HG03354 (cell line): Measurements from ENCODE around the gene MFSD8.
A peak's percentile ranks its signal among the peaks of the same experiment; 100 is the strongest.
"Not testable (repeated sequence)": the region's sequence is repeated elsewhere in the genome, so short reads cannot be mapped to it uniquely, and the experiment has no call there.

ENCODE experiments used
- ATAC-seq: cut with Tn5 transposase; IDR thresholded peaks from one replicate; pipeline ENCODE4 v1.9.1; 2021; ENCODE audit warnings: mild to moderate bottlenecking; ENCODE audit not compliant: unreplicated experiment, poor library complexity, severe bottlenecking

Gene MFSD8

DNA sequence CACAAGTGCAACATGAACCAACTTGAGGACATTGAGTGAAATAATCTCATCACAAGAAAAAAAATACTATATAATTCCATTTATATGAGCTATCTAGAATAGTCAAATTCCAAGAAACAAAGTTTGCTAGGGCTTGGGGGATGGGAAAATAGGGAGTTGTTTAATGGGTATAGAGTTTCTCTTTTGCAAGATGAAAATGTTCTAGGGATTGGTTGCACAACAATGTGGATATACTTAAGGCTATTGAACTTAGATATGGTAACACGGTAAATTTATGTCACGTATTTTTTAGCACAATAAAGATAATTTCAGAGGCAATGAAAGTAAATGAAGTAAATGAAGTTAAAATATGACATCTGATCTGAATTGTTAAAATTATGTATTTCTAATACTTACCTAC lies 7.9 kb downstream of the MFSD8 start:
- ATAC-seq: no peak

DNA sequence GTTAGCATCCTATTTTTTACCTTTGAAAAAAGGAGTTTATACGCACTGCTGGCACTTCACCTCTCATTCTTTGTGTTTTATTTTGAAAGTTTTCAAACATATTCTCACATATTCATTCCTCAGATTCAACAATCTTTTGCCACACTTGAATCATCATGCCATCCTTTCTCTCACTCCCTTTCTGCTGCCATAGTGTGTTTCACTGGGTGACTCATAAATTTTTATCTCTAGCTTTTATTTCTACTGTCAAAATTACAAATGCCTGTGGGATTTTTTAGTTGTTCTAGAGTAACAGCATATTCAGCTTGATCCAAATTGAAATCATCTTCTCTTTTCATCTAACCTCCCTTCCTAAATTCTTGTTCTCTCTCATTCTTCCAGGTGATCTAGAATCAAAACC lies 28.0 kb downstream of the MFSD8 start:
- no peak for ATAC-seq

DNA sequence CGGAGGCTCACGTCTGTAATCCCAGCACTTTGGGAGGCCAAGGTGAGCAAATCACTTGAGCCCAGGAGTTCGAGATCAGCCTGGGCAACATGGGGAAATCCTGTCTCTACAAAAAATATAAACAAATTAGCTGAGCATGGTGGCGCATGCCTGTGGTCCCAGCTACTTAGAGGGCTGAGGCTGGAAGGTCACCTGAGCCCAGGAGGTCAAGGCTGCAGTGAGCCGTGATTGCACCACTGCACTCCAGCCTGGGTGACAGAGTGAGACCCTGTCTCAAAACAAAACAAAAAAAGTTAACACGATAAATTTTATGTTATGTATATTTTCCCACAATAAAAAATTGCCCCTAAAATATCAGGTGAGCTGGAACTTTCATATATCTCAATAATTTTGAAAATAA lies 33.1 kb downstream of the MFSD8 start:
- ATAC-seq: not testable (repeated sequence)

DNA sequence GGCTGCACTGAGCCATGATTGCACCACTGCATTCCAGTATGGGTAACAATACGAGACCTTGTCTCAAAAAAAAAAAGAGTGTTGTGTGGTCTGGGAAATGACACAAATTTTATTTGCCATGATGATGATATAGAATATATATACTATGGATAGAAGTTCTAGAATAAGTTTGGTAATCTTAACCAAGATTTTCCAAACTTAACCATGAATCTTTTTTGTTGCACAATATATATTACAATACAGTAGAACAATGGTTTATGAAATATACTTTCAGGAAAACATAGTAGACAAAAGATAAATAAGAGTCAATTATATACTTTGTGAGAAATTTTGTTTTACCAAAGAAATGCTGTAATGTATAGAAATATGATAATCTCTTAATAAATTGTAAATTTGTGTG lies 34.8 kb downstream of the MFSD8 start:
- ATAC-seq: no peak

DNA sequence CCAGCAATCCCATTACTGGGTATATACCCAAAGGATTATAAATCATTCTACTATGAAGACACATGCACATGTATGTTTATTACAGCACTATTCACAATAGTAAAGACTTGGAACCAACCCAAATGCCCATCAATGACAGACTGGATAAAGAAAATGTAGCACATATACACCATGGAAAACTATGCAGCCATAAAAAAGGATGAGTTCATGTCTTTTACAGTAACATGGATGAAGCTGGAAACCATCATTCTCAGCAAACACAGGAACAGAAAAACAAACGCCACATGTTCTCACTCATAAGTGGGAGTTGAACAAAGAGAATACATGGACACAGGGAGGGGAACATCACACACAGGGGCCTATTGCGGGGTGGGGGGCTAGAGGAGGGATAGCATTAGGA lies 39.3 kb downstream of the MFSD8 start:
- ATAC-seq: not testable (repeated sequence)

DNA sequence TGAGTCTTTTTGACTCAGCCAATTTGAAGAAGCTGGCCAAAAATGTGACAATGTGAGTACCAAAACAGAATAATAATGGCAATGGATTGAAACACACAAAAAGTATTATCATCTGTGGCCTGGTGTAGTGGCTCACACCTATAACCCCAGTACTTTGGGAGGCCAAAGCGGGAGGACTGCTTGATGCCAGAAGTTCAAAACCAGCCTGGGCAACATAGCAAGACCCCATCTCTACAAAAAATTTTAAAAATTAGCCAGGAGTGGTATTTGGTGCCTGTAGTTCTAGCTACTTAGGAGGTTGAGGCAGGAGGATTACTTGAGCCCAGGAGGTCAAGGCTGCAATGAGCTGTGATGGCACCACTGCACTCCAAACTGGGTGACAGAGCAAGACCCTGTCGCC lies 42.7 kb downstream of the MFSD8 start:
- ATAC-seq: no peak

DNA sequence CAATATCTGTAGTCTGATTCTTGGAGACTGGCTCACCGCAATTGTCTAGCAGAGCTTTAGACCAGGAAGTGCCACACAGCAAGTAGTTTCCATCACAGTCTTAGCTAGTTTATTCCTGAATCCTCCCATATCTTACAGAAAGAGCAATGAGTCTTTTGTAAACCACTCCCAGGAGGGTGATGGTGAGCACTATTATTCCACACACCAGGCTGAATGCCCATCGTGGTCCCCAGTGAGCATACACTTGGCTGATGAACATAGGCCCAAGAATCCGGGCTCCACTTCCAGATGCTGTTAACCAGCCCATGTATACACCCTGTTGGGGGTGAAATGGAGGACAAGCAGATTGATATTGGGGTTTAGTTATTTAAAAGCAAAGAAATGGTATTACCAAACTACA lies 44.5 kb downstream of the MFSD8 start:
- no peak for ATAC-seq

DNA sequence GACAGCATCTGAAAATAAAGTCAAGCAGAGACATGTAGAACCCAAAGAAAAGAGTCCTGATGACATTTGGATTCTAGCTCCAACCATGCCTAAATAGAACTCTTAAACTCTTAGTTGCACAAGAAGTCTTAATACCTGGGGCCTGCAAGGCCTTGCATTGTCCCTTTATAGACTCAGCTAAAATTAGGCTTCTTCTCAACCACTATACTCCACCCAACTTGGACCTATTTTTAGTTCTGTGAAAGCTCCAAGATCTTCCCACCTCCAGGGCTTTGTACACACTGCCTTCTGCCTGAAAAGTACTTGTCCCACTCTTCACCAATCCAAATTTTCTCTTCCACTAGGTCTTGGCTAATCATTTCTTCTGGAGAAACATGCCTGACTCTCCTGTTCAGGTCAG lies 47.8 kb downstream of the MFSD8 start:
- no peak for ATAC-seq

DNA sequence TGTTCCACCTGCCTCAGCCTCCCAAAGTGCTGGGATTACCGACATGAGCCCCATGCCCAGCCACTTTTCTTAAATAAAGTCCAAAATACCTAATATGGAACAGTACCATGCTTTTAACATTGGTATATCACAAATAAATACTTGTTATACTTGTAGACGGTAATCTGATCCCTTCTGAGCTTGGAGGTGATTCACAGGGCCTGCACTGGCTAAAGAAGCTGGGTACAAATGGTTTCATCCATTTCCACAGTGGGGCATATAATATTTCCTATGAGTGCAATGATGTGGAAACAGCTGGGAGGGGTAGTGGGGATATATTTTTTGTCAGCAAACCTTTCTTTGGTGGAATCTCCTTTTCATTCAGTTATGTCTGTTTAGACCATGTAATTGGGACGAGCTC lies 48.5 kb downstream of the MFSD8 start:
- no peak for ATAC-seq

DNA sequence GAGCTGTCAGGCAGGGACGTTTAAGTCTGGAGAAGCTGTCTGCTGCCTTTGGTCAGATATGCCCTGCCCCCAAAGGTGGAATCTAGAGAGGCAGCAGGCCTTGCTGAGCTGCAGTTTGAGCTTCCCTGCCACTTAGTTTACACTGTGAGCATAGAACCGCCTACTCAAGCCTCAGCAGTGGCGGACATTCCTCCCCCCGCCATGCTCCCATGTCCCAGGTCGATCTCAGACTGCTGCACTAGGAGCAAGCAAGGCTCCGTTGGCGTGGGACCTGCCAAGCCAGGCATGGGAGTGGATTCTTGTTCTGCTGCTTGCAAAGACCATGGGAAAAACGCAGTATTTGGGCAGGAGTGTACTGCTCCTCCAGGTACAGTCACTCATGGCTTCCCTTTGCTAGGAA lies 59.9 kb downstream of the MFSD8 start:
- no peak for ATAC-seq

DNA sequence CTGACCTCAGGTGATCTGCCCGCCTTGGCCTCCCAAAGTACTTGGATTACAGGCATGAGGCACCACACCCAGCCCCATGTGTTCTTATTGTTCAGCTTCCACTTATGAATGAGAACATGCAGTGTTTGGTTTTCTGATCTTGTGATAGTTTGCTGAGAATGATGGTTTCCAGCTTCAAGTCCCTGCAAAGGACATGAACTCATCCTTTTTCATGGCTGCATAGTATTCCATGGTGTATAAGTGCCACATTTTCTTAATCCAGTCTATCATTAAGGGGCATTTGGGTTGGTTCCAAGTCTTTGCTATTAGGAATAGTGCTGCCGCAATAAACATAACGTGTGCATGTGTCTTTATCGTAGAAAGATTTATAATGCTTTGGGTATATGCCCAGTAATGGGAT lies 65.3 kb downstream of the MFSD8 start:
- ATAC-seq: not testable (repeated sequence)

DNA sequence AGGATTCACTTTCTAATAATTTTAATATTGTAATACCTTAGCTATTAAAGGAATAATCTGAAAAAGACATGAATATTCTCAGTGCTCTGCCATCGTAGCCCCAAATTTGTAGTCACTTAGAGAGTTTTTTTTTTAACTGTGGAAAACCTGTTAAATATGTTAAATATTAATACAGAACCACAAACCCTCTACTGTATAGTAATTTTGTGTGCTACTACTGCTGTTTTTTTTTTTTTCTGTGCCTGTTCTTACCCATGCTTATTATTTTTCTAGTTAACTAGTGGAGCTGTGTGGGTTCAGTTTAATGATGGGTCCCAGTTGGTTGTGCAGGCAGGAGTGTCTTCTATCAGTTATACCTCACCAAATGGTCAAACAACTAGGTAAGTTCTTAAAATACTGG lies 68.4 kb downstream of the MFSD8 start:
- no peak for ATAC-seq

DNA sequence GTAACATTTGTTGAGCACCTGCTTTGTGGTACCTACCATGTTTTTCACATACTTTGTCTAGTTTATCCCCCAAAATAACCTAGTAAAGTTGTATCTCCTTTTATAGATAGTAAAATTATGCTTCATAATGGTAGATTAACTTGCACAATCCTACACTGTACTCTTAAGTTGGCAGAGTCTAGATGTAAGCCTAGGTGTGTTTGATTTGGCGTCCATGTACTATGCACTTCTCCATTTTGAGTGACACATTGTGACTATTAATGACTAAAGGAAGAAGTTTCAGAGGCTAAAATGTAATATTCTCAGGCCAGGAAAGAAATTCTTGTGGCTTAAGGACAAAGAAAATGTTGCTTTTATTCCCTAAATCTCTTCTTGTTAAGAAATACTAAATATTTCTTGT lies 68.9 kb downstream of the MFSD8 start:
- ATAC-seq: no peak

DNA sequence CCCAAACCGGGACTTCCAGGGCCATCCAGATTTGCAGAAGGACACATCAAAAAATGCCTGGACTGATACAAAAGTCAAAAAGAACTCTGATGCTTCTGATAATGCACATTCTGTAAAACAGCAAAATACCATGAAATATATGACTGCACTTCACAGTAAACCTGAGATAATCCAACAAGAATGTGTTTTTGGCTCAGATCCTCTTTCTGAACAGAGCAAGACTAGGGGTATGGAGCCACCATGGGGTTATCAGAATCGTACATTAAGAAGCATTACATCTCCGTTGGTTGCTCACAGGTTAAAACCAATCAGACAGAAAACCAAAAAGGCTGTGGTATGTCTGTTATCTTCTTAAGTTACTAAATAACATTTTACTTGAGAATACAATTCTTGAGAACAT lies 75.1 kb downstream of the MFSD8 start:
- no peak for ATAC-seq

DNA sequence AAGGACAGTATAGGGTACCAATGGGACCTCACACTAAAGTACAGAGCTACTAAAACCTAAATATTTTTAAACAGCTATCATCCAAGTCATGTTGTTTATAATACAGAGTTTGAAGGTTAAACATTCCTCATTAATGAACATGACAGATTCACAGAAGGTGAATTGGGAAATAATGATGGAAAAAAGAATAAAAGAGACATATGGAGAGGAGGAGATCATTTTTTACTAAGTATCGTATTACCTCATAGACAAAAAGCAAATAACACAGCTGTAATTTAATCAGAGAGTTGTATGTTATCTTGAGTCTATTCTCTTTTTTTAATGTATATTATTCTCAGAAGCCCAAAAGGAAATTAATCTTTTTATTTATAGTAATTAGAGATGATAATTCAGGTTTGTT lies 76.4 kb downstream of the MFSD8 start:
- ATAC-seq: no peak

DNA sequence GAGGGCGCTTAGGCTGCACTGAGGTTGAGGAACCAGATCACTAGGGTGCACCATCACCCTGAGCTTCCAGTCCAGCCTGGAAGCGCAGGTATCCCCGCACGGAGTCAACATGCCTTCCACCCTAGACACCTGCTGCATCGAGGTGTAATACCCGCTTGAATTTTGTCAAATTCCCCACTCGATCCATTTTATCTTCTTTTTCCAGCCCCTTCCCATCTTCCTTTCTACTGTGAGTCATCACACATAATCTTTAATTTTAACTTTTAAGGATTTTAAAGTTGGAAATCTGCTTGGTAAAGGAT lies 83.5 kb downstream of the MFSD8 start:
- peak; percentile 39 for ATAC-seq

DNA sequence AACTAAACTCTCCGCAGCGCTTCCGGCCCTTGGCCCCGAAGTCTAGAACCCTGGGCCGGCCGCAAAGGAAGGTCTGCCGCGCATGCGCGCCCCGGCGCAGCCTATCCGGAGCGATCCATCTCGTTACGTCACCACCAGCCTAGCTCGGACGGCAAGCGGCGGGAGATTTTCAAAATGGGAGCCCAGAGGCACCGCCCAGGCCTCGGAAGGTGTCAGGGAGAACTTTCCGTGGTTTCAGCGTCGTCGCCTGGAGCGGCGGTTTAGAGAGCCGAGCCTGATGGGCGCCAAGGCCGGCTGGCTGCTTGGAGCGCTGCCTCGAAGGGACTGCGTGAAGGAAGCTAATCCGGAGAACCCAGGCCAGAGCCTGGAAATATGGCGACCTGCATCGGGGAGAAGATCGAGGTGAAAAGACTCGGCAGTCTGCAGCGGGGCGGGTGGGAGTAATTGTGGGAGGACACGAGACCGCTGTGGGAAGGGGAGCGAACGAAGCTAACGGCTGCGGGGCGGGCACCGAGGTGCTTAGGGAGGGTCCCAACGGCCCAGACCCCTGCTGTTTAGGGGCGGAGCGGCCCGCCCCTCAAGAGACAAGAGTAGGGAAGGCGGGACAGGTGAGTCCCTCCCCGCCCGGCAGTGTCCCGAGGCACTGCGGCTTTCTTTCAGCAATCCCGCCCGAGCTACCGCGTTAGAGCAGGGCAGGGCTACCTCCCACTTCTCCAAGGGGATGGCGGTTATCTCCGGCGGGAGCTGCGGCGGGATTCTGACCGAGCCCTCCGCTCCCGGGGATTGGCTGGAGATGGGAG lies 84.0 kb downstream of the MFSD8 start, which contains the start of gene PLK4:
TSS of gene PLK4 (plus strand) at position 131 of the 800 bp plus-strand sequence. CDS start at position 373, 242 bp downstream.
- peak; percentile 91 for ATAC-seq

DNA sequence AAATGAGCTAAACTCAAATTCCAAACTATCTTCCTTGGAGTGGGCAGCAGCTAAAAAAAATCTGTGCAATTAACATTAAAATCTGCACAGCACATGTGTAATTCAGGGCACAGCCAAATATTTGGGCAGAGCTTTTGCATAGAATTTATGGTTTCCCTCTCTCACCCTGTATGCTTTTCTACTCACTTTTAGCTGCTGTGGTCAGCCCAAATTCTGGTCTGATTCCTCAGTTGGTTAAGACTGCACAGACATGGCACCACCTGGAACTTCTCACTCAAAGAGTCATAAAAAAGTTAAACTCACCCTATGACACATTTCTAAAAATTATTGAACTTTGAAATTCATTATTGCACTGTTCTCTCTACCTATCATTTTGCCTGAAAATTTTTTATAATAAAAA lies 89.2 kb downstream of the MFSD8 start:
- no peak for ATAC-seq

DNA sequence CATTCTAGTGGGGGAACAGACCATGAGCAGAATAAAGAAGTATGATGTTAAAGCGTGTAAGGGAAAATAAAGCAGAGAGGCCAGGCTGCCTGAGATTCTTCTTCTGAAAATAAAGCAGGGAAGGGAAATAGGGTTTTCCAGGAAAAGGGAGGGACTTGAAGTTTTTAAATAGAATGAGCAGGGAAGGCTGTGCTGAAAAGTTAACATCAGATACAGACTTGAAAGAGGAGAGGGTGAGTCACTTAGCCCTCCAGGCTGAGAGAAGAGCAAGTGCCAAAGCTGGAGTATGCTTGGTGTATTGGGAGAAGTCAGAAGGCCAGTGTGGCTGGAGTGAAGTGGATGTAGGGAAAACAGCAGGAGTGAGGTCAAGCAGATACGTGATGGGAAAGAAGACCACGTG lies 94.3 kb downstream of the MFSD8 start:
- ATAC-seq: no peak

DNA sequence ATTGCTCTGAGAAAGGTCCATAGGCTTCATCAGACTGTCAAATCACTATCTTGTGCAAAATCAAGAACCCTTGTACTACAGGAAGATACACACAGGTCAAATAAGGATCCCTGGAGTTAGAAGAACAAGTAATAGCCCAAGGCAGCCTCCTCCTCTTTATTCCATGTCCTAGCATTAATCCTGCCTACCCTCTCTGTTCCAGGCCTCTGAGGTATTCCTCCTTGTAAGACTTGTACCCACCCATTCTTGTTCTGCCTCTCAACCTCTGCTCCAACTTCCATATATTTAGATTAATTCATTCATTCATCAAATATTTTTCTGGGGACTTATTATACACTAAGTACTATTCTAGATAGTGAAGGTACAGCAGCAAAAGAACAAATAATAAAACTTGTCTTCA lies 94.7 kb downstream of the MFSD8 start:
- no peak for ATAC-seq

DNA sequence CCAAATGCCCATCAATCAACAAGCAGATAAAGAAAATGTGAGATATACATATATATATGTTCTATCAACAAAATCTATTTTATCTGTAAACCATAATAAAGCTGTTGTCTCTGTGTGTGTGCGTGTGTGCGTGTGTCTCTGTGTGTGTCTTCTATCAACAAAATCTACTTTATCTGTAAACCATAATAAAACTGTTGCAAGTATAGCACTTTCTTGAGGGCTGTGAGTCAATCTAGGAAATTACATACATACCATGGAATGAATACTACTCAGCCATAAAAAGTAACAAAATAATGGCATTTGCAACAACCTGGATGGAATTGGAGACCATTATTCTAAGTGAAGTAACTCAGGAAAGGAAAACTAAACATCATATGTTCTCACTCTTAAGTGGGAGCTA lies 96.8 kb downstream of the MFSD8 start:
- ATAC-seq: no peak
